Heart left ventricle (tissue), 16 donors: ENCODE data around the gene OMP. TPM values are rescaled to one million over a fixed set of nuclear protein-coding genes. Genes with fewer than 3 reads are reported as not detected.

Source experiments
- ATAC-seq, 4 donors: fragments of 200-7000 bp; cut with Tn5 transposase; one replicate each; pipeline ENCODE4 v1.9.1; 2020 to 2022; ENCODE audit warnings: moderate library complexity in 4 of 4, mild to moderate bottlenecking in 3 of 4, moderate number of reproducible peaks in 1 of 4
- DNase-seq, 5 donors: peaks; one replicate each; pipeline ENCODE4 v3.0.0-alpha.2; 2020
- H3K27ac ChIP-seq, 12 donors: fragments of 200-600 bp; sonication (generic) in 4 of 12; one replicate each; pipeline versions ENCODE4 v1.5.0 to v1.8.0; 2016 to 2022; ENCODE audit warnings: mild to moderate bottlenecking in 2 of 12
- H3K27me3 ChIP-seq, 9 donors: fragments of 200-600 bp; sonication (generic) in 2 of 9; one replicate each; pipeline versions ENCODE4 v1.5.1 to v1.8.0; 2016 to 2022; ENCODE audit warnings: mild to moderate bottlenecking in 3 of 9
- H3K36me3 ChIP-seq, 9 donors: fragments of 200-600 bp; sonication (generic) in 2 of 9; one replicate each; pipeline versions ENCODE4 v1.5.0 to v1.8.0; 2018 to 2022; ENCODE audit warnings: mild to moderate bottlenecking in 2 of 9
- H3K4me1 ChIP-seq, 12 donors: fragments of 200-600 bp; sonication (generic) in 4 of 12; one replicate each; pipeline versions ENCODE4 v1.5.0 to v1.8.0; 2016 to 2022; ENCODE audit warnings: mild to moderate bottlenecking in 3 of 12
- H3K4me3 ChIP-seq, 12 donors: fragments of 200-600 bp; sonication (generic) in 4 of 12; one replicate each; pipeline versions ENCODE4 v1.5.0 to v1.8.0; 2017 to 2022; ENCODE audit warnings: mild to moderate bottlenecking in 9 of 12, moderate library complexity in 4 of 12
- H3K9me3 ChIP-seq, 12 donors: fragments of 200-600 bp; sonication (generic) in 4 of 12; one replicate each; pipeline versions ENCODE4 v1.5.0 to v1.8.0; 2016 to 2022; ENCODE audit warnings: mild to moderate bottlenecking in 1 of 12
- CTCF ChIP-seq, 12 donors: fragments of 200-600 bp; sonication (generic) in 4 of 12; IDR thresholded peaks; one replicate each; pipeline versions ENCODE4 v1.5.0 to v1.8.0; 2018 to 2022; ENCODE audit warnings: antibody characterized with exemption in 12 of 12, mild to moderate bottlenecking in 5 of 12
- POLR2A ChIP-seq, 2 donors: fragments of 450-650 bp; IDR thresholded peaks; one replicate each; pipeline ENCODE4 v1.6.1; 2017; ENCODE audit warnings: antibody characterized with exemption in 2 of 2, mild to moderate bottlenecking in 2 of 2, moderate library complexity in 2 of 2
- WGBS, 4 donors: extraction: QIAGEN DNeasy Blood & Tissue Kit in 2 of 4; methylation state at CpG; one replicate each; pipeline versions ENCODE4 v1.1.5 to v1.1.7; 2013 to 2018; 5-methylcytosine and 5-hydroxymethylcytosine counted together
- intact Hi-C, 10 donors: fragments of 100-400 bp; cut with DNase I; formaldehyde crosslinking; loops; one replicate each; pipeline versions ENCODE4 v1.11.1 to v1.14.2; 2022
- polyA plus RNA-seq, 2 donors: library from polyadenylated mRNA; stranded (reverse); fragments of 200-250 nt; gene quantifications; one replicate each; pipeline ENCODE4 v1.2.3, GENCODE V29; 2013
- total RNA-seq, 9 donors: library from RNA; depleted of rRNA in 2 of 9; stranded (reverse); fragments of >200 nt in 2 of 9; fragmentation: NEBNext Ultra II Directional in 3 of 9; extraction: Animal tissue kit (Norgen Biotek cat#: 25700) in 3 of 9; gene quantifications; one replicate each; pipeline versions ENCODE4 v1.1.0 to v1.2.4, GENCODE V29; 2016 to 2023
- donor health status: ischemic (EF 13 %, LVEDD 7.1; RV severe dilation, severe dysfunction).
- donor health status: healthy with polysubstance abuse.
- donor health status: DM: no; HTN: yes; CAD: no.
- donor health status: DM: no; HTN: no; CAD: no.
- donor health status: ischemic (EF 25% LVEDD 6.9; RV normal size, moderate dysfunction).
- donor health status: ischemic (EF 25% LVEDD 5.7; RV mildly dilated, moderate dysfunction).
- donor health status: healthy.
- donor health status: DM: yes; HTN: yes; CAD: no.
- donor health status: ischemic (EF 35%, LVEDD 5.7; RV mildly dilated, moderate dysfunction).
- donor health status: nonischemic (EF 11% LVEDD 7.7; RV severe dilation, severe dysfunction).
- donor health status: DM: yes; HTN: yes; CAD: no.
- donor health status: PGD.
- donor health status: ischemic (EF 29% LVEDD 5.4; RV normal size, mild dysfunction).
- donor health status: nonischemic (EF 23%, LVEDD 6.1; RV moderate dilation, normal function).

OMP gene
- total and polyA plus RNA-seq, 11 donors = not detected

- 83 to 91% (median 85%) methylated on average over 2 of the region's 2 CpGs for WGBS, 4 donors
- Histone ChIP-seq H3K36me3 (no peaks in the 10 kb centered on the region), H3K9me3 (peaks cover 0 to 21% (median 13%) of the 10 kb centered on the region in 12 donors), H3K4me3 (no peak overlapping the region), H3K27ac (no peak overlapping the region), H3K27me3 (no peaks in the 10 kb centered on the region), H3K4me1 (no peaks in the 10 kb centered on the region)
- intact Hi-C loops = no loop called here
- DNase-seq = no peak
- no peak for ATAC-seq
- TF ChIP-seq CTCF (IDR thresholded peaks at IDR 0.05) (no peak), POLR2A (IDR thresholded peaks at IDR 0.05) (no peak)
These were observed 47.5 kb upstream of the OMP start for GRCh38 chr11:77055101-77055561.

GRCh38 chr11:77055913-77056312 lies 46.7 kb upstream of the OMP start:
- 93 to 96% (median 93%) methylated on average over 5 of the region's 5 CpGs for WGBS, 4 donors
- no peaks in the 10 kb centered on the region for H3K36me3 ChIP-seq
- H3K27me3 ChIP-seq = no peaks in the 10 kb centered on the region
- ATAC-seq (no peak), DNase-seq (no peak)
- H3K4me3 ChIP-seq = no peak overlapping the region
- H3K27ac ChIP-seq = no peak overlapping the region
- intact Hi-C loops = no loop called here
- TF ChIP-seq POLR2A (IDR thresholded peaks at IDR 0.05) = no peak
- no peak for TF ChIP-seq CTCF (IDR thresholded peaks at IDR 0.05)
- peaks cover 0 to 21% (median 13%) of the 10 kb centered on the region in 12 donors for H3K9me3 ChIP-seq
- no peaks in the 10 kb centered on the region for H3K4me1 ChIP-seq

- Histone ChIP-seq H3K4me1 (no peaks in the 10 kb centered on the region), H3K27ac (no peak overlapping the region), H3K36me3 (no peaks in the 10 kb centered on the region), H3K9me3 (peaks cover 0 to 22% (median 15%) of the 10 kb centered on the region in 12 donors), H3K27me3 (no peaks in the 10 kb centered on the region), H3K4me3 (no peak overlapping the region)
- ATAC-seq (no peak), DNase-seq (no peak)
- 68 to 78% (median 75%) methylated on average over 3 of the region's 3 CpGs for WGBS, 4 donors
- TF ChIP-seq POLR2A (IDR thresholded peaks at IDR 0.05) (no peak), CTCF (IDR thresholded peaks at IDR 0.05) (no peak)
- intact Hi-C loops = no loop called here
These were observed 45.7 kb upstream of the OMP start for GRCh38 chr11:77056814-77057402.

- no peak for ATAC-seq
- DNase-seq = no peak
- H3K27me3 ChIP-seq = no peaks in the 10 kb centered on the region
- no peak overlapping the region for H3K27ac ChIP-seq
- H3K4me3 ChIP-seq = no peak overlapping the region
- TF ChIP-seq POLR2A (IDR thresholded peaks at IDR 0.05) = no peak
- no peak for TF ChIP-seq CTCF (IDR thresholded peaks at IDR 0.05)
- 66 to 83% (median 75%) methylated on average over 9 of the region's 9 CpGs for WGBS, 4 donors
- no peaks in the 10 kb centered on the region for H3K36me3 ChIP-seq
- H3K9me3 ChIP-seq = peaks cover 0 to 22% (median 15%) of the 10 kb centered on the region in 12 donors
- intact Hi-C loops = no loop called here
- no peaks in the 10 kb centered on the region for H3K4me1 ChIP-seq
These were observed 44.6 kb upstream of the OMP start for GRCh38 chr11:77057938-77058474.
